IMR-90 (cell line): ENCODE results near the gene DRC7. TPM values are rescaled to one million over a fixed set of nuclear protein-coding genes. Genes with fewer than 3 reads are reported as not detected.

Experiments used
- ATAC-seq: fragments of 200-7000 bp; cut with Tn5 transposase; 2 replicates; pipeline ENCODE4 v1.9.1; 2020; ENCODE audit warnings: low read depth, mild to moderate bottlenecking, moderate library complexity
- BruUV-seq: library from RNA; stranded (reverse); fragments of 400-500 nt; replicated peaks from 2 replicates; lab custom pipeline; 2021; lab: Mats Ljungman, UMichigan
- CTCF ChIA-PET: fragments of 300-600 bp; formaldehyde crosslinking; extraction: SDS; loops from one replicate; lab custom pipeline; 2021; ENCODE audit warnings: antibody characterized with exemption; lab: Yijun Ruan, JAX
- POLR2A ChIA-PET: fragments of 300-600 bp; sonication (Branson Sonifier 250); formaldehyde crosslinking; loops from one replicate; lab custom pipeline; 2022; ENCODE audit warnings: antibody characterized with exemption; ENCODE audit not compliant: unreplicated experiment; lab: Charles Lee
- DNase-seq: peaks from one replicate; pipeline ENCODE4 v3.0.0; 2013
- H2AFZ ChIP-seq: replicated peaks from 2 replicates; pipeline ENCODE3; 2013; ENCODE audit warnings: low read length, mild to moderate bottlenecking; ENCODE audit not compliant: poor library complexity
- H2AK5ac ChIP-seq: 2 replicates; pipeline ENCODE4 v1.6.1; 2013; ENCODE audit warnings: low read depth, low read length, inconsistent platforms
- H2AK9ac ChIP-seq: replicated peaks from 2 replicates; pipeline ENCODE3; 2013; ENCODE audit warnings: mild to moderate bottlenecking, low read depth, low read length, moderate library complexity; ENCODE audit not compliant: poor library complexity
- H2BK120ac ChIP-seq: 2 replicates; pipeline ENCODE4 v1.6.1; 2013; ENCODE audit warnings: low read depth, low read length, inconsistent platforms
- H2BK15ac ChIP-seq: 3 replicates; pipeline ENCODE4 v1.6.1; 2013; ENCODE audit warnings: low read depth, low read length, inconsistent platforms
- H2BK20ac ChIP-seq: 2 replicates; pipeline ENCODE4 v1.6.1; 2013; ENCODE audit warnings: low read depth, mild to moderate bottlenecking, inconsistent platforms, low read length, moderate library complexity
- H2BK5ac ChIP-seq: 2 replicates; pipeline ENCODE4 v1.6.1; 2013; ENCODE audit warnings: mild to moderate bottlenecking, low read depth, low read length, inconsistent platforms; ENCODE audit not compliant: poor library complexity, severe bottlenecking
- H3K14ac ChIP-seq: replicated peaks from 2 replicates; pipeline ENCODE4 v1.6.1; 2013; ENCODE audit warnings: low read depth, low read length, inconsistent platforms
- H3K18ac ChIP-seq: 2 replicates; pipeline ENCODE4 v1.6.1; 2013; ENCODE audit warnings: low read depth, low read length, control low read depth
- H3K23ac ChIP-seq: 2 replicates; pipeline ENCODE4 v1.6.1; 2013; ENCODE audit warnings: low read depth, low read length, inconsistent platforms
- H3K27ac ChIP-seq: 2 replicates; pipeline ENCODE4 v1.5.1; 2013; ENCODE audit warnings: mild to moderate bottlenecking, control low read depth, low read length; ENCODE audit not compliant: insufficient read depth
- H3K27me3 ChIP-seq: 2 replicates; pipeline ENCODE4 v1.6.1; 2013; ENCODE audit warnings: low read length; ENCODE audit not compliant: control insufficient read depth, insufficient read depth
- H3K36me3 ChIP-seq: 2 replicates; pipeline ENCODE4 v1.6.1; 2013; ENCODE audit warnings: low read length, mixed read lengths; ENCODE audit not compliant: control insufficient read depth, insufficient read depth
- H3K4ac ChIP-seq: 2 replicates; pipeline ENCODE4 v1.6.1; 2013; ENCODE audit warnings: low read depth, low read length, inconsistent platforms
- H3K4me1 ChIP-seq: 2 replicates; pipeline ENCODE4 v1.6.1; 2013; ENCODE audit warnings: low read length, mixed read lengths; ENCODE audit not compliant: control insufficient read depth, insufficient read depth
- H3K4me2 ChIP-seq: 2 replicates; pipeline ENCODE4 v1.6.1; 2013; ENCODE audit warnings: low read depth, mild to moderate bottlenecking, control low read depth, low read length, moderate library complexity
- H3K4me3 ChIP-seq: 2 replicates; pipeline ENCODE4 v1.5.1; 2013; ENCODE audit warnings: low read depth, mild to moderate bottlenecking, control low read depth, low read length, moderate library complexity; ENCODE audit not compliant: insufficient read depth
- H3K56ac ChIP-seq: 2 replicates; pipeline ENCODE4 v1.6.1; 2013; ENCODE audit warnings: low read length, inconsistent platforms; ENCODE audit not compliant: insufficient read depth; ENCODE audit errors: extremely low read depth
- H3K79me1 ChIP-seq, 2 experiments: 2 replicates each; pipeline ENCODE4 v1.6.1; 2013; ENCODE audit warnings: low read length in 2 of 2, inconsistent platforms in 1 of 2, low read depth in 1 of 2
- H3K9ac ChIP-seq: 2 replicates; pipeline ENCODE4 v1.6.1; 2013; ENCODE audit warnings: low read depth, low read length, control low read depth
- H3K9me1 ChIP-seq: 2 replicates; pipeline ENCODE4 v1.6.1; 2013; ENCODE audit warnings: low read length, inconsistent platforms; ENCODE audit not compliant: insufficient read depth
- H3K9me3 ChIP-seq: 2 replicates; pipeline ENCODE4 v1.6.1; 2013; ENCODE audit warnings: low read length; ENCODE audit not compliant: control insufficient read depth, insufficient read depth
- H4K20me1 ChIP-seq: 2 replicates; pipeline ENCODE4 v1.6.1; 2013; ENCODE audit warnings: low read length, inconsistent platforms; ENCODE audit not compliant: insufficient read depth
- H4K5ac ChIP-seq: 2 replicates; pipeline ENCODE4 v1.6.1; 2013; ENCODE audit warnings: mild to moderate bottlenecking, low read depth, low read length, control low read depth
- H4K8ac ChIP-seq, 2 experiments: 2 replicates each; pipeline ENCODE4 v1.6.1; 2013; ENCODE audit warnings: low read depth in 2 of 2, low read length in 2 of 2, control low read depth in 1 of 2, inconsistent platforms in 1 of 2
- H4K91ac ChIP-seq: 2 replicates; pipeline ENCODE4 v1.6.1; 2013; ENCODE audit warnings: low read depth, low read length, inconsistent platforms; ENCODE audit not compliant: insufficient read depth
- CEBPB ChIP-seq: IDR thresholded peaks from 2 replicates; pipeline ENCODE4 v1.6.1; 2012; ENCODE audit warnings: low read depth, low read length, improper control_type of control experiment
- CHD1 ChIP-seq: IDR thresholded peaks from 2 replicates; pipeline ENCODE4 v1.6.1; 2012; ENCODE audit warnings: low read depth, low read length, improper control_type of control experiment
- CTCF ChIP-seq: conservative IDR thresholded peaks from 2 replicates; pipeline ENCODE4 v1.5.1; 2012; ENCODE audit warnings: mild to moderate bottlenecking, low read depth, low read length, improper control_type of control experiment
- FOS ChIP-seq: fragments of 150-350 bp; IDR thresholded peaks from 2 replicates; pipeline ENCODE4 v1.6.1; 2016; ENCODE audit warnings: low read depth, low read length
- MAFK ChIP-seq: IDR thresholded peaks from 2 replicates; pipeline ENCODE4 v1.6.1; 2012; ENCODE audit warnings: low read depth, low read length, improper control_type of control experiment
- MAZ ChIP-seq: IDR thresholded peaks from 2 replicates; pipeline ENCODE4 v1.6.1; 2012; ENCODE audit warnings: low read depth, mild to moderate bottlenecking, low read length, improper control_type of control experiment, moderate library complexity, borderline replicate concordance
- MXI1 ChIP-seq: IDR thresholded peaks from 2 replicates; pipeline ENCODE4 v1.6.1; 2012; ENCODE audit warnings: low read depth, mild to moderate bottlenecking, low read length, moderate library complexity, borderline replicate concordance
- NFE2L2 ChIP-seq: fragments of 150-350 bp; IDR thresholded peaks from 2 replicates; pipeline ENCODE4 v1.6.1; 2016; ENCODE audit warnings: low read depth, mild to moderate bottlenecking, low read length
- POLR2A ChIP-seq: IDR thresholded peaks from 2 replicates; pipeline ENCODE4 v1.6.1; 2012; ENCODE audit warnings: mild to moderate bottlenecking, low read depth, low read length
- RCOR1 ChIP-seq: IDR thresholded peaks from 2 replicates; pipeline ENCODE4 v1.6.1; 2012; ENCODE audit warnings: mild to moderate bottlenecking, low read length, improper control_type of control experiment; ENCODE audit not compliant: insufficient replicate concordance
- SMC3 ChIP-seq: fragments of 150-350 bp; IDR thresholded peaks from 2 replicates; pipeline ENCODE4 v1.6.1; 2016; ENCODE audit warnings: low read depth, mild to moderate bottlenecking, antibody characterized with exemption, low read length, moderate library complexity
- WGBS, 2 experiments: methylation state at CpG; one replicate each; pipeline versions ENCODE4 v1.1.5 to v1.1.7; 2013; ENCODE audit warnings: missing lambda C conversion rate in 2 of 2; ENCODE audit not compliant: insufficient read length in 1 of 2; ENCODE audit errors: extremely low coverage in 2 of 2; 5-methylcytosine and 5-hydroxymethylcytosine counted together
- dilution Hi-C: fragments of 300-500 bp; cut with HindIII; formaldehyde crosslinking; loops from one replicate; pipeline ENCODE4 v1.14.3; 2018; ENCODE audit warnings: low sequenced_read_pairs; ENCODE audit not compliant: unreplicated experiment
- in situ Hi-C: fragments of 300-500 bp; cut with MboI; formaldehyde crosslinking; loops from 3 replicates; pipeline ENCODE4 v1.14.3; 2019; ENCODE audit warnings: low sequenced_read_pairs, inconsistent platforms, mixed read lengths
- intact Hi-C: fragments of 100-400 bp; cut with micrococcal nuclease; formaldehyde crosslinking; loops from 2 replicates; pipeline ENCODE4 v1.10.0; 2022
- polyA plus RNA-seq, 3 experiments: library from polyadenylated mRNA; depleted of rRNA; stranded (reverse); fragments of >200 nt; gene quantifications; 2 replicates each; pipeline ENCODE4 v1.2.3, GENCODE V29; 2012; ENCODE audit warnings: low replicate concordance in 1 of 3
- total RNA-seq: library from RNA; depleted of rRNA; stranded (reverse); fragments of >200 nt; gene quantifications from 2 replicates; pipeline ENCODE4 v1.2.3, GENCODE V29; 2012
- TF ChIP-seq, protein P1 (sequence below): fragments of 150-350 bp; IDR thresholded peaks from 2 replicates; pipeline ENCODE4 v1.6.1; 2017; ENCODE audit warnings: mild to moderate bottlenecking, antibody characterized with exemption, low read length, low read depth
- TF ChIP-seq, protein P2 (sequence below): fragments of 150-350 bp; IDR thresholded peaks from 2 replicates; pipeline ENCODE4 v1.6.1; 2016; ENCODE audit warnings: low read depth, mild to moderate bottlenecking, low read length, moderate library complexity, borderline replicate concordance

Gene DRC7
- total and polyA plus RNA-seq, 2 of the 4 experiments (the other 2 are of a cell fraction) = not detected

- Histone ChIP-seq H2BK20ac (no peak overlapping the region), H3K36me3 (no peaks in the 10 kb centered on the region), H3K4ac (no peak overlapping the region), H4K20me1 (no peaks in the 10 kb centered on the region), H2AK9ac (no peak overlapping the region), H4K91ac (no peak overlapping the region), H4K8ac (no peak overlapping the region), H3K4me2 (no peak overlapping the region), H3K9me3 (no peaks in the 10 kb centered on the region), H3K18ac (no peak overlapping the region), H3K4me3 (no peak overlapping the region), H2BK5ac (no peak overlapping the region), H4K5ac (no peak overlapping the region), H3K27ac (no peak overlapping the region), H3K79me1 (no peaks in the 10 kb centered on the region), H2AFZ (no peak overlapping the region), H2AK5ac (no peak overlapping the region), H3K27me3 (peaks cover 45% of the 10 kb centered on the region), H2BK15ac (no peak overlapping the region), H3K14ac (no peak overlapping the region), H3K56ac (no peak overlapping the region), H3K9ac (no peak overlapping the region), H3K4me1 (no peaks in the 10 kb centered on the region), H2BK120ac (no peak overlapping the region), H3K9me1 (no peaks in the 10 kb centered on the region), H3K23ac (no peak overlapping the region)
- POLR2A ChIA-PET = no interaction called here
- no TSS peak for BruUV-seq
- CTCF ChIA-PET = interaction anchor here (0.8 kb wide), 1 partner anchor 13 kb away, joined by 3 read pairs; no protein-coding TSS in a partner anchor
- dilution Hi-C loops = no loop called here
- in situ Hi-C loops = no loop called here
- ATAC-seq = no peak
- TF ChIP-seq CTCF (no peak), CEBPB (no peak), POLR2A (no peak), FOS (no peak), SMC3 (no peak), NFE2L2 (no peak), RCOR1 (no peak), CHD1 (no peak), MAZ (no peak), MAFK (no peak), MXI1 (no peak)
- TF ChIP-seq, protein P1, sequence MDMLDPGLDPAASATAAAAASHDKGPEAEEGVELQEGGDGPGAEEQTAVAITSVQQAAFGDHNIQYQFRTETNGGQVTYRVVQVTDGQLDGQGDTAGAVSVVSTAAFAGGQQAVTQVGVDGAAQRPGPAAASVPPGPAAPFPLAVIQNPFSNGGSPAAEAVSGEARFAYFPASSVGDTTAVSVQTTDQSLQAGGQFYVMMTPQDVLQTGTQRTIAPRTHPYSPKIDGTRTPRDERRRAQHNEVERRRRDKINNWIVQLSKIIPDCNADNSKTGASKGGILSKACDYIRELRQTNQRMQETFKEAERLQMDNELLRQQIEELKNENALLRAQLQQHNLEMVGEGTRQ = no peak
- TF ChIP-seq, protein P2, sequence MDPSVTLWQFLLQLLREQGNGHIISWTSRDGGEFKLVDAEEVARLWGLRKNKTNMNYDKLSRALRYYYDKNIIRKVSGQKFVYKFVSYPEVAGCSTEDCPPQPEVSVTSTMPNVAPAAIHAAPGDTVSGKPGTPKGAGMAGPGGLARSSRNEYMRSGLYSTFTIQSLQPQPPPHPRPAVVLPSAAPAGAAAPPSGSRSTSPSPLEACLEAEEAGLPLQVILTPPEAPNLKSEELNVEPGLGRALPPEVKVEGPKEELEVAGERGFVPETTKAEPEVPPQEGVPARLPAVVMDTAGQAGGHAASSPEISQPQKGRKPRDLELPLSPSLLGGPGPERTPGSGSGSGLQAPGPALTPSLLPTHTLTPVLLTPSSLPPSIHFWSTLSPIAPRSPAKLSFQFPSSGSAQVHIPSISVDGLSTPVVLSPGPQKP = no peak
- no CpG with 5 or more reads among the region's 3 CpGs for WGBS, 2 experiments
- DNase-seq = no peak
- intact Hi-C loops = no loop called here
These were observed 17.4 kb downstream of the DRC7 start for GRCh38 chr16:57711993-57712392.
